Muscle layer of colon (tissue), 2 donors: Measurements from ENCODE around the gene PROKR1.

Experiments
- H3K27ac ChIP-seq: one replicate; pipeline ENCODE4 v1.7.0; 2013; ENCODE audit warnings: low read depth, mild to moderate bottlenecking, low read length, moderate library complexity
- H3K27me3 ChIP-seq, 2 donors: one replicate each; pipeline ENCODE4 v1.7.0; 2013; ENCODE audit warnings: low read length in 2 of 2, mild to moderate bottlenecking in 2 of 2; ENCODE audit not compliant: insufficient read depth in 2 of 2, control insufficient read depth in 1 of 2
- H3K36me3 ChIP-seq: one replicate; pipeline ENCODE4 v1.7.0; 2013; ENCODE audit warnings: mild to moderate bottlenecking, low read length; ENCODE audit not compliant: insufficient read depth
- H3K4me1 ChIP-seq: one replicate; pipeline ENCODE4 v1.7.0; 2013; ENCODE audit warnings: mild to moderate bottlenecking, low read length; ENCODE audit not compliant: insufficient read depth
- H3K4me3 ChIP-seq, 2 donors: one replicate each; pipeline ENCODE4 v1.7.0; 2013; ENCODE audit warnings: low read length in 2 of 2, low read depth in 1 of 2, mild to moderate bottlenecking in 1 of 2, moderate library complexity in 1 of 2
- H3K9ac ChIP-seq: one replicate; pipeline ENCODE4 v1.7.0; 2013; ENCODE audit warnings: low read length
- H3K9me3 ChIP-seq: one replicate; pipeline ENCODE4 v1.7.0; 2013; ENCODE audit warnings: mild to moderate bottlenecking, low read length
- donor health status: abdominal sarcoma.
- donor health status: Adenocarcinoma of cecum.

PROKR1 gene

DNA sequence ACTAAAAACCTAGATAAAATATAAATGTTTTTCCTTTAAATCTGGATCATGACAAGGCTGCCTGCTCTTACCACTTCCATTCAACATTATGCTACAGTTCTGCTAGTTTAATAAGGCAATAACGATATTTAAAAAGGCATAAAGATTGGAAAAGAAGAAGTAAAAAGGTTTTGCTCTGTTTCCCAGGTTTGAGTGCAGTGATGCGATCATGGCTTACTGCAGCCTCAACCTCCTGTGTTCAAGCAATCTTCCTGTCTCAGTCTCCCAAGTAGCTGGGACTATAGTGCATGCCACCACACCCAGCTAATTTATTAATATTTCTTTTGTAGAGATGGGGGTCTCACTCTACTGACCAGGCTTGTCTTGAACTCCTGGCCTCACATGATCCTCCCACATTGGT, 40.8 kb downstream of the PROKR1 start:
- Histone ChIP-seq H3K9me3 (no peaks in the 10 kb centered on the region), H3K36me3 (no peaks in the 10 kb centered on the region), H3K27me3 (no peaks in the 10 kb centered on the region), H3K27ac (no peak overlapping the region), H3K9ac (no peak overlapping the region), H3K4me1 (no peaks in the 10 kb centered on the region), H3K4me3 (no peak overlapping the region)

DNA sequence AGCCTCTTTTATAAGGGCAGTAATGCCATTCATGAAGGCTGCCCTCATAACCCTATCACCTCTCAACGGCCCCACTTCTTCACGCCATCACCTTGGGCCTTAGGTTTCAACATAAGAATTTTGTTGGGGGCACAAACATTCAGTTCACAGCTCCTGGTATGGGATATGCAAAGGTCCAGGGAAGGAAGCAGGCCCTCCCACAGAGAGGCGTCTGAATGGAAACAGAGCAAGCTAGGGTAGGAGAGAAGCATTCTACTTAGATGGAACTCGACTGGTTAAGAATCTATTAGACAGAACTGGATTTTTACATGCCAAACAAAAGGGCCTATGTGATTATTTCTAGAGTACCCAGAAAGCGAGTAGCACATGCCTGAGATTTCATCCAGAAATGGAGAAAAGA, 42.8 kb downstream of the PROKR1 start:
- Histone ChIP-seq H3K36me3 (no peaks in the 10 kb centered on the region), H3K4me1 (no peaks in the 10 kb centered on the region), H3K27ac (no peak overlapping the region), H3K9ac (no peak overlapping the region), H3K9me3 (no peaks in the 10 kb centered on the region), H3K4me3 (no peak overlapping the region), H3K27me3 (no peaks in the 10 kb centered on the region)

DNA sequence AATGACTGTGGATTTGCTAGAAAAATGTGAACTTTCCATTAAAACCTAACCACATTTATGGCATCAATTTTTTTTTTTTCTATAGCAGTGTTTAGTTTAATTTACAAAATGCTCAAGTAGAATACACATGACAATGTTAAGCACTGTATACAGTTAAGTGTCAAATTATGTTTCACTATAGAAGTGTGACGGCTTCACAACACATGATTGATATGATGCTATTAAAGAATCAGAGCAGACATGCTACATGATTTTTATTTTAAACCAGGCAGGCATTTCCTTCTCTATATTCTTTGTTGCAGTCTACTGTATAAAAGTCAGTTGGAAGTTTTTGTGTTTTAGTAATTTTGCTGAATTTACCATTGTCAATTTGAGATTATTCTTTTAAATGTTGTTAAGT, 43.6 kb downstream of the PROKR1 start:
- no peak overlapping the region for H3K4me3 ChIP-seq
- H3K27ac ChIP-seq, result no peak overlapping the region
- H3K9me3 ChIP-seq, result no peaks in the 10 kb centered on the region
- H3K4me1 ChIP-seq, result no peaks in the 10 kb centered on the region
- H3K9ac ChIP-seq, result no peak overlapping the region
- no peaks in the 10 kb centered on the region for H3K27me3 ChIP-seq
- no peaks in the 10 kb centered on the region for H3K36me3 ChIP-seq

DNA sequence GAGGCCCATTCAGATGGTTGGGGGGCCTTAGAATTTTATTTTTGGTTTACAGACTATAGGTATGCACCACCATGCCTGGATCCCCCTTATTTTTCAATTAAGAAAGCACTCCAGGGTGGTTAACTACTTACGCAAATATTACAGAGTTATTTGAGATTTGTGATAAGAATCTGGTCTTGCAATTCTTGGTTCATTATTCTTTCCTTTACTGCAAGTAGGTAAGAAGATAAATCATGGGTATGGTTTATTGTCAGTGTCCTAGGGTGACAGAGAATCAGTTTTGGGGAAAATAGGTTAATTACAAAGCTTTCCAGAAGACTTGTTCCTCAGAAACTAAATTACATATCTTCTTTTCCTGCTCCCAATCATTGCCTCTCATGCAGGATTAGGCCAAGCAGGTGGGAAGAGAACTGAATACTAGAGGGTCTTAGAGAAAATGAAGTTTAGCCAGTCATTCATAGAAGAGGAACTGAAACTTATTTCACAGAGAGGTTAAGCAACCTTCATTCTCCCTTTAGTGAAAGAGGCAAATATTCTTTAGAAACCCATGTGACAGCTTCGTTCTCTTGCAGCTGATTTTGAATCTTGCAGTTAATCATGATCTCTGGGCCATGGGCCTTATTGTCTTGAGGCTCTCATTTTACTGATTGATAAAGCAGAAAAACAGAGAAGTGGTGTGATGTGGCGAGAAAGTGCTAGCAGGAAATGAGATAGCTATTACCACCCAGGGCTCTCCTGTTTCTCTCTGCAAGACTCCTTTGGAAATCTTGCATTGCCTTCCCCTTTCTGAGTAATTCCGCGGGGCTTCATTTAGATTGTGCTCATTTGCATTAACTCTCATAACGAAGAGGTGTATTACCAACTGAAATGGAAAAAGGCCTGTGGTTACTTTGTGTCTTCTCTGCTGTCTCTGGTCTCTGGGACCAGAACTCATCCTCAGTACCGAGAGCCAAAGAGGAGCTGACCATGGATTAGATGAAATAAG, 46.5 kb downstream of the PROKR1 start:
- no peak overlapping the region for H3K4me3 ChIP-seq
- H3K27me3 ChIP-seq, result no peaks in the 10 kb centered on the region
- no peak overlapping the region for H3K27ac ChIP-seq
- no peaks in the 10 kb centered on the region for H3K4me1 ChIP-seq
- no peaks in the 10 kb centered on the region for H3K36me3 ChIP-seq
- no peak overlapping the region for H3K9ac ChIP-seq
- no peaks in the 10 kb centered on the region for H3K9me3 ChIP-seq

DNA sequence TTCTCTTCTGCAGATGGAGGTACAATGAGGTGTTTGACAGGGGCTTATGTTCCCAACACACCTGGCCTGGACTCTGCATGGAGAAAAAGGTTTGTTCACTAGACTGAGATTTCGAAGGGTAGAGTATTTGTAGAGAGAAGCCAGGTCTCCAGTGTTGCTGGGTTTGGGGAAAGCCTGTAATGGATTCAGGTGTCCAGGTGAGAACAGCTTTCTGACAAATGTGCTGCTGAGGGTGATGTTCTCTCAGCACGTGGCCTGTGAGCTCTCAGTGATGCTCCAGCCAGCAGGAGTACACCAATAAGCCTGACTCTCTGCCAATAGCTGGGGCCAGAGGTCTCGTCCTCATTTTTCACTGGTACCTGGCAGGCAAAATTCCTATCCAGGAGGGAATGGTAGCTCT, 47.5 kb downstream of the PROKR1 start:
- H3K4me3 ChIP-seq, result no peak overlapping the region
- H3K9me3 ChIP-seq, result no peaks in the 10 kb centered on the region
- no peaks in the 10 kb centered on the region for H3K4me1 ChIP-seq
- H3K36me3 ChIP-seq, result no peaks in the 10 kb centered on the region
- H3K27me3 ChIP-seq, result no peaks in the 10 kb centered on the region
- no peak overlapping the region for H3K27ac ChIP-seq
- H3K9ac ChIP-seq, result no peak overlapping the region

DNA sequence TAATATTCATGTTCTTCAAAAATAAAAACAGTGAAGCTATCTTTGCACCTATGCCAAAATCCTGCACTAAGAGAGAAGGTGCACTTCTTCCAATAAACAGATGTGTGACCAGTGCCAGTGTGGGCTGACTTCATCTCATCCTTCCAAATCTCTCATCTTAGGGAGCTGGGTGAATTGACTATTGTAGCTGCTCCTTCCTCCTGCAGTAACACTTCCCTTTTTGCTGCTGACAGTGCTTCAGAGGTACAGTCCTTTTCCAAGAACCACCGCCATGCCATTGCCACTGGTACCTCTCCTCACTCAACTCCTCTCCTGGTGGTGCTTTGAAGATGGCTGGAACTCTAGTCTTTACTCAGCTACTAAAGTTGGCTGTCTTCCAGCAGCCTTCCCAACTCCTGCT, 49.1 kb downstream of the PROKR1 start:
- no peak overlapping the region for H3K9ac ChIP-seq
- H3K4me1 ChIP-seq, result no peaks in the 10 kb centered on the region
- H3K27me3 ChIP-seq, result no peaks in the 10 kb centered on the region
- no peak overlapping the region for H3K4me3 ChIP-seq
- H3K27ac ChIP-seq, result no peak overlapping the region
- peaks cover 4% of the 10 kb centered on the region for H3K9me3 ChIP-seq
- no peaks in the 10 kb centered on the region for H3K36me3 ChIP-seq

DNA sequence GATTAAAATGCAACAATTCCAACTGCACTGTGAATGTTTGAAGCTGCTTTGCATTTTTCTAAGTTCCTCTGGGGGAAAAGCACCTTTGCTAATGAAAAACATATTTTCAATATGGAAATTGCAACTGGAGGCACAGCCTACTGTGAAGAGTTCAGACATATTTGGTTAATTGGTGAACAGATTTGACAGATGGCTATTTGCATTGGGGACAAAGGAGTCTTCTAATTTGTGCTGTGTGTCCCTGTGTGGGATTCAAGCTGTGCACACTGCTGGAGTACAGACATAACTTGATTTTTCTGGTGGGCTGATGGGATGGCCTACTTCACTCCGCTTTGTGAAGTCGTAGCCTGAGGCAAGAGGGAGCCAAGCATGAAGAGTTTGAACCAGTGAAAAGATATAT, 50.6 kb downstream of the PROKR1 start:
- no peak overlapping the region for H3K9ac ChIP-seq
- H3K4me1 ChIP-seq, result no peaks in the 10 kb centered on the region
- H3K4me3 ChIP-seq, result no peak overlapping the region
- H3K36me3 ChIP-seq, result no peaks in the 10 kb centered on the region
- peaks cover 4% of the 10 kb centered on the region for H3K9me3 ChIP-seq
- no peak overlapping the region for H3K27ac ChIP-seq
- H3K27me3 ChIP-seq, result no peaks in the 10 kb centered on the region

DNA sequence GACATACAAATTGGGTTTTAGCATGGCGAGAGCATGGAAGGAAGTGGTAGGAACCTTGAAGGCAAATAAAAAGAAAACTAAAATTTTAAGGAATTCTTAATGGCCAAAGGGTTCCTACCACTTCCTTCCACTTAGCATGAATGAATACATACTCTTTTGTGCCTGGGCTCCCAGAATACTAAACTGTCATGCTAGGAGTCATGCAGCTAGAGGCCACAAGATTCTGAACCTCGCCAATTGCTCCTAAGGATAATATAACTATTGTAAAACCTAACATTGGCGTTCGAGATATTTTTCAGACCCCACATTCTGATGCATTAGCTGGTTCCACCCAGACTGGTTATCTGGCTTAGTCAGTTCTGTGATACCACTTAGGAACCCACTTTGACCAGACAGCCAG, 52.6 kb downstream of the PROKR1 start:
- Histone ChIP-seq H3K36me3 (no peaks in the 10 kb centered on the region), H3K9ac (no peak overlapping the region), H3K4me1 (no peaks in the 10 kb centered on the region)

DNA sequence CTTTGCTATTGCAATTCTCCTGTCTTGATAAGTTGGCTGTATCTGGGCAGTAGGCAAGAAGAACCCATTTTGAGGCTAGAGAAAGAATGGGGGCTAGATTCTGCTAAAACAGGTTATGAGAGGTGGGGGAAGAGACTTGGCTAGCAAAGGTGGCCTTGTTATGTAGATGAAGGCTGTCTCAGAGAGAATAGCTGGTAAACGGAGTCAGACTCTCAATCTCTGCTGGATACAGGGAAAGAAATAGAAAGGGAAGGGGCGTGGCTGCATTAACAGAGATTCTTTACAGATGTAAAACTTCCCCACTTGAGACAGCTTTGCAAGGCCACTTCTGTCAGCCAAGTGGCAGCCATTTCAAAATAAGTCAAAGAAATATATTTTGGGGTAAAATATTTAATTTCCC, 53.2 kb downstream of the PROKR1 start:
- no peaks in the 10 kb centered on the region for H3K4me1 ChIP-seq
- peaks cover 4% of the 10 kb centered on the region for H3K9me3 ChIP-seq
- H3K36me3 ChIP-seq, result no peaks in the 10 kb centered on the region
- H3K9ac ChIP-seq, result no peak overlapping the region
- no peak overlapping the region for H3K4me3 ChIP-seq
- no peaks in the 10 kb centered on the region for H3K27me3 ChIP-seq
- H3K27ac ChIP-seq, result no peak overlapping the region

More for the DNA sequence above, 52.6 kb downstream of the PROKR1 start:
- H3K27ac ChIP-seq, result no peak overlapping the region
- H3K27me3 ChIP-seq, result no peaks in the 10 kb centered on the region
- H3K4me3 ChIP-seq, result no peak overlapping the region
- H3K9me3 ChIP-seq, result peaks cover 4% of the 10 kb centered on the region

DNA sequence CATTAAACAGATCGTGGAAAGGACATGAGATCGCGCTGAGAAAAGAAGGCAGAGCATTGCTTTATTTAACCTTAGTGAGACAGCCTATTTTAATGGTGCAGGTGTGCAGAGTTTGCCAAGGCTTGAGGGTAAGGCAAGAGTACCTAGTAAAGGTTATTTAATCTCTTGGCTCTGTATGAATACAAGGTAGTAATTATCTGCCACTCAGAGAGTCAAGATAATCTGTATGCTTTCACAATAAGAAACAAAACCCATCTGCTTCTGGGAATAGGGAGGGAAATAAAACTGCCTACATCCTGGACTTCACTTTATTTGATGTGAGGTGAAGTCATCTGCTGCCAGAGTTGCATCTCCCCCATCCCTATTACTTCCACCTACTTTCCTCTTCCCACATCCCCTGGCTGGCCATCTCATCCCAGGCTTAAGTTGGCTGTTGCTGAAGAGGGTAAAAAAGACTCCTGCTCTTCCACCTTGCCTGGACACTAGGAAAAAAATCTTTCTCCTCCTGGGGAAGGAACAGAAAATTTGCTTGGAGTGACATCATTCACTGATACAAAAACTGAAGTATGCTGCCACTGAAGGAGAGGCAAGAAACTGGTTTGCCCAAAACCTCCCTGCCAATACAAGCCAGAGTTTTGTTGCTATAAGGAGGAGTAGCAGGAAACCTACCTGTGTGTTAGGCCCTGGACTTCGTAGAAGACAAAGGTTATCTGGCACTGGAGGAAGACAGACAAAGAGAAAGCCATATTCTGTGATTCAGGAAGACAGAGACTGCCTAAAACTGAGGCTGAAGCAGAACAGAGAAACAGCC, 55.4 kb downstream of the PROKR1 start:
- H3K36me3 ChIP-seq, result no peaks in the 10 kb centered on the region
- H3K4me3 ChIP-seq, result no peak overlapping the region
- peaks cover 4% of the 10 kb centered on the region for H3K9me3 ChIP-seq
- no peak overlapping the region for H3K9ac ChIP-seq
- no peaks in the 10 kb centered on the region for H3K27me3 ChIP-seq
- no peak overlapping the region for H3K27ac ChIP-seq
- H3K4me1 ChIP-seq, result no peaks in the 10 kb centered on the region

DNA sequence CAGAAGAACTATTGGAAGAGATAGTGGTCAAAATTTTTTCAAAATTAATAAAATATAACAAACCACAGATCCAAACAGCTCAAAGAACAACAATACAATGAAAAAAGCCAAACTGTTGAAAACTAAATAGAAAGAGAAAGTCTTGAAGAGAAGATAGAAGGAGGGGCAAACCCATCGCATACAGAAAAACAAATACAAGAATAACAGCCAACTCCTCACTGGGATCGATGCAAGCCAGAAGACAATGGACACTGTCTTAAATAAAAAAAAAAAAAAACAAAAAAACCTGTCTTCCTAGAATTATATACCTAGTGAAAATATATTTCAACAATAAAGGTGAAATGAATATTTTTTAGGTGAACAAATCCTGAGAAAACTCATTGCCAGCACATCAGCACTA, 57.2 kb downstream of the PROKR1 start:
- Histone ChIP-seq H3K4me3 (no peak overlapping the region), H3K36me3 (no peaks in the 10 kb centered on the region), H3K27ac (no peak overlapping the region), H3K4me1 (no peaks in the 10 kb centered on the region), H3K9ac (no peak overlapping the region), H3K9me3 (peaks cover 4% of the 10 kb centered on the region), H3K27me3 (no peaks in the 10 kb centered on the region)
